Measurements from ENCODE around the gene SPAG16.

Gene SPAG16

DNA sequence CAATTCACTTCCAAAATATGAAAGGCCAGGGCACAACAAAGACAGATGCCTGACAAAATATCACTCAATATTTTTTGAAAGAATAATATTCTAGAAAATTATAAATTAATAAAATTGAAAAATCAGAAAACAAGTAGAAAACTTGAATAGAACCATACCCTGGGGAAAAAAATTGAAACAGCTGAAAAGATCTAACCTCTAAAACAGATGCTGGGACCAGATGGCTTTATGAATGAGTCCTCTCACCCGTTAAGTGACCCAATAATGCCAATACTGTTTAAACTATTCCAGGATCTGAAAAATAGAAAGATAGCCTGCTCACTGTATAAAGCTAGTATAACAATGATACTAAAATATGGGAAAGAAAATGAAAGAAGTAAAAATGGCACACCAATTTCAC lies 804.3 kb downstream of the SPAG16 start:
- no peak for DNase-seq (ENCODE audit: low spot score)
- in situ Hi-C loops (cut with MboI; ENCODE audit: low pct_unique_long_range_greater_than_20kb, low sequenced_read_pairs, unreplicated experiment), result no loop called here
- TF ChIP-seq, protein P1, sequence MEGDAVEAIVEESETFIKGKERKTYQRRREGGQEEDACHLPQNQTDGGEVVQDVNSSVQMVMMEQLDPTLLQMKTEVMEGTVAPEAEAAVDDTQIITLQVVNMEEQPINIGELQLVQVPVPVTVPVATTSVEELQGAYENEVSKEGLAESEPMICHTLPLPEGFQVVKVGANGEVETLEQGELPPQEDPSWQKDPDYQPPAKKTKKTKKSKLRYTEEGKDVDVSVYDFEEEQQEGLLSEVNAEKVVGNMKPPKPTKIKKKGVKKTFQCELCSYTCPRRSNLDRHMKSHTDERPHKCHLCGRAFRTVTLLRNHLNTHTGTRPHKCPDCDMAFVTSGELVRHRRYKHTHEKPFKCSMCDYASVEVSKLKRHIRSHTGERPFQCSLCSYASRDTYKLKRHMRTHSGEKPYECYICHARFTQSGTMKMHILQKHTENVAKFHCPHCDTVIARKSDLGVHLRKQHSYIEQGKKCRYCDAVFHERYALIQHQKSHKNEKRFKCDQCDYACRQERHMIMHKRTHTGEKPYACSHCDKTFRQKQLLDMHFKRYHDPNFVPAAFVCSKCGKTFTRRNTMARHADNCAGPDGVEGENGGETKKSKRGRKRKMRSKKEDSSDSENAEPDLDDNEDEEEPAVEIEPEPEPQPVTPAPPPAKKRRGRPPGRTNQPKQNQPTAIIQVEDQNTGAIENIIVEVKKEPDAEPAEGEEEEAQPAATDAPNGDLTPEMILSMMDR (IDR thresholded peaks at IDR 0.05; ENCODE audit: extremely low read depth, insufficient read depth, missing control alignments), result no peak

DNA sequence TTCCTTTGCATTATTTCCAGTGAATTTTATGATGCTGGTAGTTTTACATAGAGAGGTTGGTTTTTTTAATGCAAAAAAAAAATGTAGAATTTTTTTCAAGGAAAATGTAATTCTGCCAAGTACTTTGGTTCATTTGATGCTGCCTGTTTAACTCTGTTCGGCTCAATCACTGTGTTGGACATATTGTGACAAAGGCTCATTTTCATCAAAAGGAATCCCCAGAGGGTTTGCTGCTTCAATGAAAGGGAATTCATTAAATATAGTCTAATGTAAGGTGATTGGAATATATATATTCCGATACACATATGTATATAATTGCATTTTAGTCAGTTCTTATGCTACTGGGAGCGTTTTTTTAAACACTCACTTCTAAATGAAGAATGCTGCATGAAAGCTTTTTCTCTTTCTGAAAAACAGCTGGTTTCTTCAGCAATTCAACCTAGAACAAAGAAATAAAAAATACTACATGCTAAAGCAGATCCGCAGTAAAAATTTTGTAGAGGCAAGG lies 812.0 kb downstream of the SPAG16 start:
- in situ Hi-C loops (cut with MboI; ENCODE audit: low pct_unique_long_range_greater_than_20kb, low sequenced_read_pairs, unreplicated experiment), result no loop called here
- no peak for DNase-seq (ENCODE audit: low spot score)
- TF ChIP-seq, protein P1 (IDR thresholded peaks at IDR 0.05; ENCODE audit: extremely low read depth, insufficient read depth, missing control alignments), result no peak

DNA sequence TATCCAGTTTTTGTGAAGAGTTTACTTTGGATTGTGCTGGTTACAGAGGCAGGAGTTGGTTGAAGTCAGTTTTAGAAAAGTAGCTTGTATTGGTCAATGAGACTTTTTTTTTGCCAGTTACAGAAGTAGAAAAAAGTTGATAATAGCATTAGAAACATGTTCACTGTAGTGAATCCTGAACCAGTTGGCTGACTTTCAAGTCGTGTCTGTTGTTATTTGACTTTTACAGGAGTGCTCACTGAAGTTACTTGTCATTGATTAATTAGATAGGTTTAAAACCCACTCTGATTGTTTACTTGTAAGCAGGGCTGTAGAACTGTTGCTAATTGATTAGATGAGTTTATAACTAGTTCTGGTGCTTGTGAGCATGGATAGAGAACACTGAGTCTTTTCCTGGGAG lies 814.5 kb downstream of the SPAG16 start:
- in situ Hi-C loops (cut with MboI; ENCODE audit: low pct_unique_long_range_greater_than_20kb, low sequenced_read_pairs, unreplicated experiment), result no loop called here
- TF ChIP-seq, protein P1 (IDR thresholded peaks at IDR 0.05; ENCODE audit: extremely low read depth, insufficient read depth, missing control alignments), result no peak
- no peak for DNase-seq (ENCODE audit: low spot score)

DNA sequence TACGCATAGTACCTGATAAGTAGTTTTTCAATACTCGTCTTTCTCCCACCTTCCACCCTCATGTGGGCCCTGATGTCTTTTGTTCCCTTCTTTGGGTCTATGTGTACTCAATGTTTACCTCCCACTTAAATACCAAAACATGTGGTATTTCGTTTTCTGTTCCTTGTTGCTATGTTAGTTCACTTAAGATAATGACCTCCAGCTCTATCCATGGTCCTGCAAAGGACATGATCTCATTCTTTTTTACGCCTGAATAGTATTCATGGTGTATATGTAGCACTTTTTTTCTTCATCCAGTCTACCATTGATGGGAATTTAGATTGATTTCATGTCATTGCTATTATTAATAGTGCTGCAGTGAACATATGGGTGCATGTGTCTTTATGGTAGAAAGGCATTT lies 816.2 kb downstream of the SPAG16 start:
- no peak for DNase-seq (ENCODE audit: low spot score)
- TF ChIP-seq, protein P1 (IDR thresholded peaks at IDR 0.05; ENCODE audit: extremely low read depth, insufficient read depth, missing control alignments), result no peak
- in situ Hi-C loops (cut with MboI; ENCODE audit: low pct_unique_long_range_greater_than_20kb, low sequenced_read_pairs, unreplicated experiment), result no loop called here

DNA sequence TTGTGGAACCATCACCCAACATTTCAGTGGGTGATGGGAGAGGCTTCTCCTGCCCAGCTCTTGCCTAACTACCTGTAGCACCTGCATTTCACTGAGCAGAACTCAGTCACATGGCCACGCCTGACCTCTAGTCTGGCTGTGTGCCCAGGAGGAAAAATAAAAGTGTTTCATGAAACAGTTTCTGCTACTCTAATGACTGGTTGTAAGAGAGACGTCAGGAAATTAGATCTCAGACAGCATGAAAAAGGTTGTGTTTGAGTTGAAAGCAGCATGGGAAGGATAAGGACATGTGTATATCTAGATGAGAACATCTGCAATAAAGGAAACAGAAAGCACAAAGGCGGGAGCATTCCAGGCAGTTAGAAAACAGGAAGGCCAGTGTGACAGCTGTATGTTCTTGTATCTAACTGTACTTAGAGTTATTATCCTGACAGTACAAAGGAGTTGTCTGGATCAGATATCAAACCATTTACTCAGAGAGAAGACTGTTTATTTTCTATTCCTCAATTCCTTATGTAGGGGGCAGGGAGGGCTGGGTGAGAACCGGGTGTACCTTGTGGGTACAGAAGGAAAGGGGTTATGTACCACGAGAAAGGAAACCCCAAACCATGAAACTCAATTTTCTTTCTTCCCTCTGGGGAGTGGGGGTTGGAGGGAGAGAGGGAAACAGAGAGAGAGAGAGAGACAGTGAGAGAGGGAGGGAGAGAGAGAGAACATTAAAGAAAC lies 819.2 kb downstream of the SPAG16 start:
- in situ Hi-C loops (cut with MboI; ENCODE audit: low pct_unique_long_range_greater_than_20kb, low sequenced_read_pairs, unreplicated experiment), result no loop called here
- TF ChIP-seq, protein P1 (IDR thresholded peaks at IDR 0.05; ENCODE audit: extremely low read depth, insufficient read depth, missing control alignments), result no peak
- DNase-seq (ENCODE audit: low spot score), result no peak

DNA sequence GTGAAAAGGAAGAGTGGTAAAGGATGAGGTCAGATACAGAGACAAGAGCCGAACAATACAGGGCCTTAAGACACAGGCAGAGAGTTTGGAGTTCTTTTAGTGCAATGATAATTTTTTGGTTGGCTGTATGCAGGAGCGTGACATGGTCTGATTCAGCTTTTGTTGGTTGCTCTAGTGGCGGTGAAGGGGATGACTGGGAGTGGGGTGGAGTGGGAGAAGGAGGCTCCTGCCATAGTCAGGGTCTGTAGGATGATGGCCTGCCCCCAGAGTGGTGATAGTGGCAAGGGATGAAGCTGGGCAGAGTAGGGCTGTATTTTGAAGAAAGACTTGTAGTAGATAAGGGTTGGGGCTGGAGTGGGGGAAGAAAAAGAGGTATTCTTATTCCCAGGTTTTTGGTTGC lies 820.0 kb downstream of the SPAG16 start:
- in situ Hi-C loops (cut with MboI; ENCODE audit: low pct_unique_long_range_greater_than_20kb, low sequenced_read_pairs, unreplicated experiment), result no loop called here
- DNase-seq (ENCODE audit: low spot score), result no peak
- TF ChIP-seq, protein P1 (IDR thresholded peaks at IDR 0.05; ENCODE audit: extremely low read depth, insufficient read depth, missing control alignments), result no peak

Measured in GM13977 (cell line).